Dendritic cell treated with granulocyte-macrophage colony-stimulating factor and Interleukin-4, amounts not matched to agents 40 ng/mL and 50 ng/mL, for 4 days (primary cell): ENCODE results near the gene FAAP20.

Experiments
- H3K27ac Mint-ChIP-seq: one replicate; pipeline ENCODE4 v1.8.0; 2022; ENCODE audit warnings: mild to moderate bottlenecking, mixed read lengths
- H3K27me3 Mint-ChIP-seq: one replicate; pipeline ENCODE4 v1.8.0; 2022; ENCODE audit warnings: mild to moderate bottlenecking, mixed read lengths
- H3K36me3 Mint-ChIP-seq: one replicate; pipeline ENCODE4 v1.8.0; 2022; ENCODE audit warnings: low read depth, mixed read lengths
- H3K4me1 Mint-ChIP-seq: one replicate; pipeline ENCODE4 v1.8.0; 2022; ENCODE audit warnings: low read depth, mixed read lengths
- H3K4me3 Mint-ChIP-seq: one replicate; pipeline ENCODE4 v1.8.0; 2022; ENCODE audit warnings: mild to moderate bottlenecking, moderate library complexity, mixed read lengths
- H3K9me3 Mint-ChIP-seq: one replicate; pipeline ENCODE4 v1.8.0; 2022; ENCODE audit warnings: mixed read lengths
- intact Hi-C: fragments of 100-400 bp; cut with micrococcal nuclease; formaldehyde crosslinking; loops from one replicate; pipeline ENCODE4 v1.15.0; 2022

Gene FAAP20

DNA sequence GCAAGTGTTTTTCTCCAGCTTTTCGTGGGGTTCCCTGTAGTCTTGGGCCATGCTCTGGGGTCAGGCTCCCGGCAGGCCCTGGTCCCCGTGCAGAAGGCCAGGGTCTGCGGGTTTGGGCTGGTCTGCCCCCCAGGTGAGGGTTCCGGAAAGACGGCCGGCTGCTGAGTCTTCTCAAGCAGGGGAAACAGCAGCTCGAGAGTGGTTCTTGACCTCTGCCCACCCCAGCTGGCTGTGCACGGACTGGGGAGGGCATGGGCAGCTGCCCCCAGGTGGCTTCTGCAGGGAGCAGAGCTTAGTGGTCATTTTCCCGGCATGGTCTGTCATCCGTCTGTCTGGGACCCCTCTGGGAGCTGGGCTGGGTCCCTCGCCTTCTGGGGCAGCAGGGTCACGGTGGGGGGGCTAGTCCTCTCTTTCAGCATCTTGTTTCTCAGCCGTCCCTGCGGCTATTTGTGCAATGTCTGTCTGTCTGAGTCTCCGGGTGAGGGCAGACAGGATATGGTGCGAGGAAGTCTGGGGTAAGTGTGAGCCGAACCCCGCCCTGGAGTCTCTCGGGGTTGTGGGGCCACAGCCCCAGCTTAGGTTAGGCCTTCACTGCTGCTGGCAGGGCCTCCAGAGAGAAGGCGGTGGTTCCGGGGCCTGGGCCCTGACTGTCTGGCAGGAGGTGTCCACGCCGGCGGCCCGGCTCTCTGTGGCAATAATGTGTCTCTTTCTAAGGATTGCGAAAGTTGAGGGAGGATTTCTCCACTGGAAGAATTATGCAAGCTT is 39.6 kb upstream of the FAAP20 start:
- H3K4me1 Mint-ChIP-seq = peaks cover 94% of the 10 kb centered on the region
- H3K9me3 Mint-ChIP-seq = no peaks in the 10 kb centered on the region
- peak overlapping the region; percentile 95 for H3K4me3 Mint-ChIP-seq
- peak overlapping the region; percentile 82 for H3K27ac Mint-ChIP-seq
- H3K36me3 Mint-ChIP-seq = peaks cover 92% of the 10 kb centered on the region
- intact Hi-C loops = loop anchor here (5.0 kb wide), 3 partner anchors 37 to 78 kb away; no protein-coding TSS in a partner anchor
- H3K27me3 Mint-ChIP-seq = no peaks in the 10 kb centered on the region

DNA sequence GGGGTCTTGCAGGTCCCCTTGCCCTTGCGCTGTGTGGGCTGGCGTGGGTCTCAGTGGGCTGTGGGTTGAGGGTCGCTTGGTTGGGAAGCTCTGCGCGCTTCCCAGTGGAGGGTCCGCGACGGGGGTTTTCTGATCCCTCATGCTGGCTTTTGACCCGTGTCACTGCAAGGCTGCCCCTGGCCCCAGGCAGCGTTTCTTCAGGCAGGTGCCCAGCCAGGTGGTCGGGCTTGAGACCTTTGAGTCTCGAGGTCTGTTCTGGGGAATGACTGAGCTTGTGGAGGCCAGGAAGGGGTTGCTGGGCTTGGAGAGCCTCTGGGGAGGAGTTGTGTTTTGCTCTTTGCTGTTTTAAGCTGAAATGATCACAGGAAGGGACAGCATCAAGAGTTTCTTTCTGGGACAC is 38.9 kb upstream of the FAAP20 start:
- Mint-ChIP-seq H3K4me1 (peaks cover 87% of the 10 kb centered on the region), H3K27ac (peak overlapping the region; percentile 82), H3K36me3 (peaks cover 90% of the 10 kb centered on the region), H3K9me3 (no peaks in the 10 kb centered on the region), H3K4me3 (peak overlapping the region; percentile 95), H3K27me3 (no peaks in the 10 kb centered on the region)
- intact Hi-C loops = loop anchor here (5.0 kb wide), 3 partner anchors 36 to 79 kb away; no protein-coding TSS in a partner anchor

DNA sequence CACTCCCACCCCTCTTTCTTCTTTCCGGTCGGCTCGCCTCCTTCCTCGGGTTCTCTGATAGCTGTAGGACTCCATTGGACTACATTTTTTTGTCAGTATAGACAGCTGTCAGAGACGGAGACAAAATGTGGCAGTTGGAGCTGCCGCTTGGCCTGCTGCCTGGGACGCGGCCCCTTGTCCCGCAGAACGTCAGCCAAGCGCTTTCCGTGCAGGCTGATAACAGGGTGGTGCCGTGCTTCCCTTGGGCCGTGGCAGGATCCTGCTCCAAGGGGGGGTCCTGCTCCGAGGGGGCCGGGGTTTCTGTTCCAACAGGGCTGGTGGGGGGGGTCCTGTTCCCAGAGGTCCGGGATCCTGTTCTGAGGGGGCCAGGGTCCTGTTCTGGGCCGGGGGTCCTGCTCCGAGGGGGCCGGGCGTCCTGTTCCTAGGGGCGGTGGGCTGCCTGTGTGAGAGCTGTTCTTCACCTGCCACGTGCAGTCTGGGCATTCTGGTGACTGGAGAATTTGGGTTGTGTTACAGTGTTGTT is 38.4 kb upstream of the FAAP20 start:
- Mint-ChIP-seq H3K27ac (peak overlapping the region; percentile 82), H3K4me1 (peaks cover 82% of the 10 kb centered on the region), H3K27me3 (no peaks in the 10 kb centered on the region), H3K9me3 (no peaks in the 10 kb centered on the region), H3K36me3 (peaks cover 85% of the 10 kb centered on the region), H3K4me3 (peak overlapping the region; percentile 95)
- intact Hi-C loops = loop anchor here (5.0 kb wide), 3 partner anchors 36 to 79 kb away; no protein-coding TSS in a partner anchor

DNA sequence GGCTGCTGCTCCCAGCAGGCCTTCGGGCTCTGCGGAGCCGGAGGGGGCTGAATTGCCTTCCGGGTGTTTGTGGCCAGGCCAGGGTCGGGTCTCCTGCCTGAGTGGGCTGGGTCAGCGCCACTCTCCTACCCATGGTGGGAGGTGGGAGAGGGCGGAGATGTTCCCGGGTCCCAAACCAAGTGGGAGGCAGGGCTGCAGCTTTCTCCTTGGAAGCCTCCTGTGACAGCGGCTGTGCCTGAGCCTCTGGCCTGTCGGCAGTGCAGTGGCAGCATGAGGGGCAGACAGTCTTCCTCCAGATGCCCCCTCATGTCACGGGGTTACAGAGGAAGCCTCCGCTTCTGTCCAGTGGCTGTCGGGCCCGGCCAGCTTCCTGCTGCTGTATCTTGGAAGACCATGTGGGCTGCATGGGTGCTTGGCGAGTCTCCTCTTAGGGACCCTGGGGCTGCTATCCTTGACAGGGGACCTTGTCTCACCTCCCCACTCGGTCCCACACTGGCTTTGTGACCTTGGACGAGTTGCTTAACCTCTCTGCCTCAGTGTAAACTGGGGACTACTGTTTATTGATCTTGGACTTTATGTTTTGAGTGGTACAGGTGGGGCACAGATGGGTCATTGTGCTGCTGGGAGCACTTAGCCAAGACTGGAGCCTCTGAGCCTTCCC is 37.8 kb upstream of the FAAP20 start:
- Mint-ChIP-seq H3K4me3 (peak overlapping the region; percentile 95), H3K4me1 (peaks cover 77% of the 10 kb centered on the region), H3K9me3 (no peaks in the 10 kb centered on the region), H3K27ac (peak overlapping the region; percentile 82), H3K27me3 (no peaks in the 10 kb centered on the region), H3K36me3 (peaks cover 79% of the 10 kb centered on the region)
- intact Hi-C loops = loop anchor here (5.0 kb wide), 3 partner anchors 35 to 80 kb away; no protein-coding TSS in a partner anchor

DNA sequence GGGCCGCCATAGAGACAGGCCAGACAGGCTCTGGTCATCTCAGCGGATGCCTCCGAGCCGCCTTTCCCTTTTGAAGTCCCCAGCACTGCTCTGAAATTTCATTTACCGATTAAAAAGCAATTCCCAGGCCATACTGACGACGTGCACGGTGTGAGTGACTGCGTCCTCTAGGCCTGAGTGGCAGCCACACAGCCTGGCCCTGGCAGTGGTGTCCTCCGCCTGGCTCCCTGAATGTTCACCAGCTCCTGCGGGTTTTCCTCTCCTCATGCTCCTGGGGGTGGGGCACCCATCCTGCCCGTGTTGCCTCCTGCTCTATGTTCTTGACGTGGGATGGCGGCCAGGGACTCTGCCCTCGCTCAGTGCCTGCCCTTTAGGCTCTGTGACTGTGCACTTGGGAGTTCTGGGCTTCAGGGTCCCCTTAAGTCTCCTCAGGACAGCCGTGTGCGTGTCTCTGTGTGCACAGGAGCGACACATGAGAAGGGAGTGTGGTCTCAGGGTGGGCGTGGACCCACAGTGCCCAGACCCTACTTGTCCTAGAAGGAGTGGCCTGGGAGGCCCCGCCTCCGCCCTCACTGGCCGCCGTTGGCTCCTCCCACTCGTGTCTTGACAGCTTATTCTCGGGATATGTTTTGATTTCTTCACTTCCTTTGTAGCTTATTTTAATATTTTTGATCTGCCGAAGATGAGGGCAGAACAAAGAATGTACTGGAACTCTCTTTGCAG is 37.1 kb upstream of the FAAP20 start:
- H3K36me3 Mint-ChIP-seq = peaks cover 72% of the 10 kb centered on the region
- intact Hi-C loops = loop anchor here (2.0 to 5.0 kb wide), 5 partner anchors 15 to 81 kb away; no protein-coding TSS in a partner anchor
- H3K27ac Mint-ChIP-seq = peak overlapping the region; percentile 82
- H3K27me3 Mint-ChIP-seq = no peaks in the 10 kb centered on the region
- H3K4me3 Mint-ChIP-seq = peak overlapping the region; percentile 95
- H3K9me3 Mint-ChIP-seq = no peaks in the 10 kb centered on the region
- H3K4me1 Mint-ChIP-seq = peaks cover 72% of the 10 kb centered on the region

DNA sequence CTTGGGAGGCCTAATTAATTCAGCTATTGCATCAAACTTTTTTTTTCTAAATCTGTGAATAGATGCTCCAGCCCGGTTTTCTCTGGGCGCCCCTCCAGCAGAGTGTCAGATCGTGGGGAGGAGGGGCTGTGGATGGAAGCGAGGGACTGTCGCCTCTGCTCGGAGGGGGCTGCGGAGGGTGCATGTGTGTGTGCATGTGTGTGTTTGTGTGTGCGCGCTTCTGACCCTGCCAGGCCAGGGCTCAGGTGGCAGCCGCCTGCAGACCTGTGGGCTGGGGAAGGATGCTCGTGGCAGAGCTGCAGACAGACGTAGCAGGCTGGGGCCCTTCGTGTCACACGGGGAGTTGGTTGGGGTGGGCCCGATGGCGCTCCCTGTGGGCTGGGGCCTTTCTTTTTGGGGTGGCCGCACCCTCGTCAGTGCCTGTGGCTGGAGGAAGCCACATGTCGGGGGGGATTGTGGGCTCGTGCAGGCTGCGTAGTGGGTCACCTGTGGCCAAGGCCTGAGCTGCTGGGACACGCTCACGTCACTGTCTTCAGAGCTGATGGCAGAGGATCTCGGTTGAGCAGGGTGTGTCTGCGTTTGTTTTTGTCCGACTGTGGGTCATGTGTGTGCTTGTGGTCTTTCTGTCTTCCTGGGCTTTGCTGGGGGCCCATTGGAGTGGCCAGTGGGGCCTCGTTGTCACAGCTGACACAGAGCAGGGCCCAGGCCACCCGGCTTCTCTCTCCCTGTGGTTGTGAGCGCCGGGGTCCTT is 36.4 kb upstream of the FAAP20 start:
- H3K36me3 Mint-ChIP-seq = peaks cover 74% of the 10 kb centered on the region
- peaks cover 71% of the 10 kb centered on the region for H3K4me1 Mint-ChIP-seq
- peaks cover 3% of the 10 kb centered on the region for H3K27me3 Mint-ChIP-seq
- H3K9me3 Mint-ChIP-seq = no peaks in the 10 kb centered on the region
- peak overlapping the region; percentile 82 for H3K27ac Mint-ChIP-seq
- intact Hi-C loops = loop anchor here (2.0 to 5.0 kb wide), 5 partner anchors 16 to 81 kb away; no protein-coding TSS in a partner anchor
- peak overlapping the region; percentile 95 for H3K4me3 Mint-ChIP-seq

DNA sequence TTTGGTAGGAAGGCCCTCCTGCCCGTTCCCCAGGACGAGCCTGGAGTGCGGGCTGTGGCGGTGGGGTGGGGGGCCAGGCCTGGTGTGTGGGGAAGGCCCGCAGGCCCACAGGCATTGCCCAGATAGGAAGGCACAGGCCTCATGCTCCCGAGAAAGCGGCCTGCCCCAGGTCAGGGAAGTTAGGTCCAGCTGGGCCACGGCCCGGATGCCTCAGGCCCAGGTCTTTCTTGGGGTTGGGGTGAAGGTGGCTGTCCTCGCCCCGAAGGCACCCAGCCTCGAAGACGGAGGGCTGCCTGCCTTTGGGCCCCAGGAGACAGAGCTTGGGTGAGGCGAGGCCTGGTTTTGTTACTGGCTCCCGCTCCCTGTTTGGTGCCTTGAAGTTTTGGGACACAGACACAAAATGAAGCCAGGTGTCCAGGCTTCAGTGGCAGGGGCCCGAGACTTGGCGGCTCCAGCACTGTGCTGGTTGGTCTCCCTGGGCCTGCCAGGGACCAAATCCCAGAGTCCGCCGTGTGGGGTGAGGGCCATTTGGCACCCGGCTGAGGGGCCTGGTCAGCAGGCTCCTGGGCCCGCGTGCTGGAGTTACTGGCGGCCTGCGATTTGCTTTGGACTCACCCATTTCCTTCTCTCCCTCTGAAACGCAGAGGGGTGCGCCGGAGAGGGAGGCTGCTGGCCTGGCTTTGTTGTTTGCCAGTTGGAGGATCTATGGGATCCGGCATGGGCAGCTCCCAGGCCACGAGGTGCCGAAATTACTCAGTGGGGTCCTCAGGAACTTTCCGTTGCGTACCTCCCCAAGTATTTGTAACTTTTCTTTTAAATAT is 35.5 kb upstream of the FAAP20 start:
- Mint-ChIP-seq H3K4me3 (peak overlapping the region; percentile 95), H3K27me3 (peaks cover 3% of the 10 kb centered on the region), H3K27ac (peak overlapping the region; percentile 82), H3K4me1 (peaks cover 70% of the 10 kb centered on the region), H3K36me3 (peaks cover 66% of the 10 kb centered on the region), H3K9me3 (no peaks in the 10 kb centered on the region)
- intact Hi-C loops = loop anchor here (2.0 to 5.0 kb wide), 5 partner anchors 17 to 82 kb away; no protein-coding TSS in a partner anchor

DNA sequence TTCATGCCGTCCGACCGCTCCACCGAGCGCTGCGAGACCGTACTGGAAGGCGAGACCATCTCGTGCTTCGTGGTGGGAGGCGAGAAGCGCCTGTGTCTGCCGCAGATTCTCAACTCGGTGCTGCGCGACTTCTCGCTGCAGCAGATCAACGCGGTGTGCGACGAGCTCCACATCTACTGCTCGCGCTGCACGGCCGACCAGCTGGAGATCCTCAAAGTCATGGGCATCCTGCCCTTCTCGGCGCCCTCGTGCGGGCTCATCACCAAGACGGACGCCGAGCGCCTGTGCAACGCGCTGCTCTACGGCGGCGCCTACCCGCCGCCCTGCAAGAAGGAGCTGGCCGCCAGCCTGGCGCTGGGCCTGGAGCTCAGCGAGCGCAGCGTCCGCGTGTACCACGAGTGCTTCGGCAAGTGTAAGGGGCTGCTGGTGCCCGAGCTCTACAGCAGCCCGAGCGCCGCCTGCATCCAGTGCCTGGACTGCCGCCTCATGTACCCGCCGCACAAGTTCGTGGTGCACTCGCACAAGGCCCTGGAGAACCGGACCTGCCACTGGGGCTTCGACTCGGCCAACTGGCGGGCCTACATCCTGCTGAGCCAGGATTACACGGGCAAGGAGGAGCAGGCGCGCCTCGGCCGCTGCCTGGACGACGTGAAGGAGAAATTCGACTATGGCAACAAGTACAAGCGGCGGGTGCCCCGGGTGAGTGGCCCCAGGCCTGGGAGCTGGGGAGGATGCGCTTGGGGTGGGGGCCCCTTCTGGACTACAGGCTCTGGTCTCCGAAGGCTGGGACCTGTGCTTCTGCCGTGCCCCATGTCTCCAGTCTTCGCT is 34.7 kb upstream of the FAAP20 start:
- peaks cover 70% of the 10 kb centered on the region for H3K4me1 Mint-ChIP-seq
- H3K4me3 Mint-ChIP-seq = peak overlapping the region; percentile 95
- H3K36me3 Mint-ChIP-seq = peaks cover 63% of the 10 kb centered on the region
- intact Hi-C loops = no loop called here
- H3K27ac Mint-ChIP-seq = peak overlapping the region; percentile 82
- no peaks in the 10 kb centered on the region for H3K9me3 Mint-ChIP-seq
- peaks cover 3% of the 10 kb centered on the region for H3K27me3 Mint-ChIP-seq

DNA sequence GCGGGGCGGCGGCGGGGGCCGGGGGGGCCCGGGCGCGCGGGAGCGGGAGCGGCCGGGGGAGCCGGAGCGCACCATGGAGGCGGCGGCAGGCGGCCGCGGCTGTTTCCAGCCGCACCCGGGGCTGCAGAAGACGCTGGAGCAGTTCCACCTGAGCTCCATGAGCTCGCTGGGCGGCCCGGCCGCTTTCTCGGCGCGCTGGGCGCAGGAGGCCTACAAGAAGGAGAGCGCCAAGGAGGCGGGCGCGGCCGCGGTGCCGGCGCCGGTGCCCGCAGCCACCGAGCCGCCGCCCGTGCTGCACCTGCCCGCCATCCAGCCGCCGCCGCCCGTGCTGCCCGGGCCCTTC is 34.1 kb upstream of the FAAP20 start:
- Mint-ChIP-seq H3K36me3 (peaks cover 57% of the 10 kb centered on the region), H3K9me3 (no peaks in the 10 kb centered on the region), H3K27me3 (peaks cover 3% of the 10 kb centered on the region), H3K27ac (peak overlapping the region; percentile 82), H3K4me1 (peaks cover 70% of the 10 kb centered on the region), H3K4me3 (peak overlapping the region; percentile 95)
- intact Hi-C loops = no loop called here

DNA sequence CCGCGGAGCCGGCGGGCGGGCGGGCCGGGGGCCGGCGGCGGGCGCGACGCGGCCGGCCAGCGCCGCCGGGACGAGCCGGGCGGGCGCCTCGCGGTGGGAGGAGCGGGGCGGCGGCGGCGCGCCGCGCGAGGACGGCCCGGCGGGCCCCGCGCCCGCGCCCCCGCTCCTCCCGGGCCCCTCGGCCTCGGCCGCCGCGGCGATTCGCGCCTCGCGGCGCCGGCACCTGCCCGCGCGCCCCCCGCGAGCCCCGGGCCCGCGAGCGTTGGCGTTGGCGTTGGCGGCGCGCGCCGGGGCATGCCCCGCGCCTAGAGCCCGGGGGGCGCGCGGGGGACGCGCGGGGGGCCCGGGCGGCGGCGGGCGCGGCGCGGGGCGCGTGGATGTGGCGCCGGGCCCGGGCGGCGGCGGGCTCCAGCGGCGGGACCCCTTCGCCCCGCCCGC is 33.6 kb upstream of the FAAP20 start, which contains the start of gene SKI:
Gene SKI (plus strand): TSS at position 163 of the 438 bp plus-strand sequence. CDS start 448 bp downstream, outside the sequence.
- intact Hi-C loops = no loop called here

DNA sequence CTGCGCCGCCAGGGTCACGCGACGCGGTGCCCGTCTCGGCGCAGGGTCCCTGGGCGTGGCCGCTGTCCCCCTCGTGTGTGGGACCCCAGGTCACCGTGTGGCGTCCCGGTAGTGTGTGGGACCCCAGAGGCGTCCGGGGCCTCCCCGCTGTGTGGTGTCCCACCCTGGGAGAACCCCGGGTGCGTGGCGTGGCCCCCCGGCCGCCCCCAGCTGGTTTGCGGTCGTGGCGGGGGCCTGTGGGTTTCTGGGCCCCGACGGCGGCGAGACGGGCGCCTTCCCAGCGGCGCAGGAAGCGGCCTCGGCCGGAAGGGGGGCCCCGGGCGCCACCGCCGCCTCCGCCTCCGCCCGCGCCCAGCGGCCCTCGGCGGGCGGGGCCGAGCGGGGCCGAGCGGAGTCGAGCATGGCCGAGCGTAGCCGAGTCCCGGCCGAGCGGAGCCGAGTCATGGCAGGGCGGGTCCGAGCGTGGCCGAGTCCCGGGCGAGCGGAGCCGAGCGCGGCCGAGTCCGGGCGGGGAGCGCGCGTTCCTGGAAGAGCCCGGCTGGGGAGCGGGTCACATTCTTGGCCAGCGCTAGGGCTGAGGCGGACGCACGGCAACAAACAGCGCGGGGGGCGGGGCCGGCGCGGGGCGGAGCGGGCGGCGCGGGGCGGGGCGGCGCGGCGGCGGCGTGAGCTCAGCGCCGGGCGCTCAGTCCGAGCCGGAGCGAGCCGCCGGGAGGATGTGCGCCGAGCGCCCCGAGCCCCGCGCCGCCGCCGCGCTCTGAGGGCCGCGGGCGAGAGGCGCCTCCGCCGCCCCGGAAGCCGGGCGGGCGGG is 33.0 kb upstream of the FAAP20 start:
- peak overlapping the region; percentile 55 for H3K4me3 Mint-ChIP-seq
- H3K27me3 Mint-ChIP-seq = peaks cover 3% of the 10 kb centered on the region
- peaks cover 66% of the 10 kb centered on the region for H3K4me1 Mint-ChIP-seq
- intact Hi-C loops = no loop called here
- H3K36me3 Mint-ChIP-seq = peaks cover 46% of the 10 kb centered on the region
- H3K27ac Mint-ChIP-seq = peak overlapping the region; percentile 80
- H3K9me3 Mint-ChIP-seq = no peaks in the 10 kb centered on the region

More for the DNA sequence above, 33.6 kb upstream of the FAAP20 start, which contains the start of gene SKI:
- Mint-ChIP-seq H3K4me1 (peaks cover 67% of the 10 kb centered on the region), H3K4me3 (peak within 1 kb of the TSS; percentile 95), H3K36me3 (peaks cover 52% of the 10 kb centered on the region), H3K27me3 (peaks cover 3% of the 10 kb centered on the region), H3K27ac (peak within 1 kb of the TSS; percentile 82), H3K9me3 (no peaks in the 10 kb centered on the region)
